Muscle of leg (tissue), 11 donors: ENCODE results near the gene KCNK7. TPM values are rescaled to one million over a fixed set of nuclear protein-coding genes. Genes with fewer than 3 reads are reported as not detected.

Source experiments
- DNase-seq: peaks from one replicate; pipeline ENCODE4 v3.0.0; 2013
- H3K27ac ChIP-seq: one replicate; pipeline ENCODE4 v1.5.1; 2013; ENCODE audit warnings: mild to moderate bottlenecking, low read length, control low read depth
- H3K27me3 ChIP-seq: one replicate; pipeline ENCODE4 v1.6.1; 2013; ENCODE audit warnings: low read length; ENCODE audit not compliant: control insufficient read depth, insufficient read depth
- H3K36me3 ChIP-seq: one replicate; pipeline ENCODE4 v1.6.1; 2013; ENCODE audit warnings: low read length; ENCODE audit not compliant: control insufficient read depth, insufficient read depth
- H3K4me1 ChIP-seq: one replicate; pipeline ENCODE4 v1.6.1; 2013; ENCODE audit warnings: low read length; ENCODE audit not compliant: control insufficient read depth, insufficient read depth
- H3K4me3 ChIP-seq: one replicate; pipeline ENCODE4 v1.5.1; 2013; ENCODE audit warnings: low read length, control low read depth
- H3K9me3 ChIP-seq: replicated peaks from 2 replicates; pipeline ENCODE4 v1.6.1; 2013; ENCODE audit warnings: low read depth, low read length; ENCODE audit not compliant: control insufficient read depth
- WGBS: methylation state at CpG from one replicate; pipeline ENCODE4 v1.1.5; 2013; ENCODE audit warnings: missing lambda C conversion rate; ENCODE audit not compliant: insufficient coverage; 5-methylcytosine and 5-hydroxymethylcytosine counted together
- polyA plus RNA-seq, 8 donors: library from polyadenylated mRNA; unstranded; fragments of 120-200 nt; gene quantifications; one replicate each; pipeline versions ENCODE4 v1.2.1 to v1.2.3, GENCODE V29; 2013; ENCODE audit warnings: inconsistent platforms in 1 of 8, low replicate concordance in 1 of 8; ENCODE audit not compliant: insufficient read length in 8 of 8, insufficient read depth in 1 of 8
- total RNA-seq: library from RNA; stranded (reverse); fragments of 120-200 nt; gene quantifications from one replicate; pipeline ENCODE4 v1.2.4, GENCODE V29; 2013

Gene KCNK7
- total and polyA plus RNA-seq, 9 donors: 0.31 to 1.9 (median 0.88) TPM

- H3K4me1 ChIP-seq: peaks cover 3% of the 10 kb centered on the region
- H3K27ac ChIP-seq: no peak overlapping the region
- H3K27me3 ChIP-seq: peaks cover 3% of the 10 kb centered on the region
- DNase-seq: no peak
- 73% methylated on average over 3 of the region's 3 CpGs for WGBS
- H3K9me3 ChIP-seq: no peaks in the 10 kb centered on the region
- H3K4me3 ChIP-seq: no peak overlapping the region
- peaks cover 63% of the 10 kb centered on the region for H3K36me3 ChIP-seq
Observed at GRCh38 chr11:65549096-65549495, 46.5 kb downstream of the KCNK7 start.

GRCh38 chr11:65548395-65548794, 47.2 kb downstream of the KCNK7 start:
- Histone ChIP-seq H3K4me3 (no peak overlapping the region), H3K36me3 (peaks cover 63% of the 10 kb centered on the region), H3K27me3 (peaks cover 3% of the 10 kb centered on the region), H3K4me1 (no peaks in the 10 kb centered on the region), H3K27ac (no peak overlapping the region), H3K9me3 (no peaks in the 10 kb centered on the region)
- no peak for DNase-seq
- 91% methylated on average over 3 of the region's 3 CpGs for whole genome bisulfite sequencing

GRCh38 chr11:65547446-65548125, 48.0 kb downstream of the KCNK7 start:
- H3K36me3 ChIP-seq: peaks cover 68% of the 10 kb centered on the region
- peaks cover 3% of the 10 kb centered on the region for H3K27me3 ChIP-seq
- no peak overlapping the region for H3K27ac ChIP-seq
- H3K4me3 ChIP-seq: no peak overlapping the region
- 61% methylated on average over 51 of the region's 52 CpGs for whole genome bisulfite sequencing
- H3K4me1 ChIP-seq: no peaks in the 10 kb centered on the region
- DNase-seq: no peak
- no peaks in the 10 kb centered on the region for H3K9me3 ChIP-seq

- no peaks in the 10 kb centered on the region for H3K9me3 ChIP-seq
- no peak overlapping the region for H3K27ac ChIP-seq
- peaks cover 3% of the 10 kb centered on the region for H3K4me1 ChIP-seq
- H3K4me3 ChIP-seq: no peak overlapping the region
- peaks cover 3% of the 10 kb centered on the region for H3K27me3 ChIP-seq
- H3K36me3 ChIP-seq: peaks cover 64% of the 10 kb centered on the region
- peak; percentile 43 for DNase-seq
- WGBS: 30% methylated on average over 54 of the region's 64 CpGs
Observed at GRCh38 chr11:65546217-65546958, 49.2 kb downstream of the KCNK7 start.

GRCh38 chr11:65545853-65546216, 49.8 kb downstream of the KCNK7 start:
- 60% methylated on average over 1 of the region's 4 CpGs for WGBS
- H3K36me3 ChIP-seq: peaks cover 62% of the 10 kb centered on the region
- no peak for DNase-seq
- H3K27me3 ChIP-seq: peaks cover 3% of the 10 kb centered on the region
- no peak overlapping the region for H3K27ac ChIP-seq
- no peak overlapping the region for H3K4me3 ChIP-seq
- H3K9me3 ChIP-seq: no peaks in the 10 kb centered on the region
- peaks cover 9% of the 10 kb centered on the region for H3K4me1 ChIP-seq

Other genes with a start within 250 kb of the KCNK7 start
- gene TIGD3, start 241.0 kb downstream of the KCNK7 start, total RNA-seq: 0.22 TPM
- under 1 TPM; 0.12 to 0.32 (median 0.20) TPM for gene TIGD3, start 241.0 kb downstream of the KCNK7 start, polyA plus RNA-seq
- 5.0 TPM for gene SLC25A45, start 213.2 kb downstream of the KCNK7 start, total RNA-seq
- gene SLC25A45, start 213.2 kb downstream of the KCNK7 start, polyA plus RNA-seq: 1 to 10 TPM; 4.0 to 8.3 (median 5.3) TPM
- 8.8 TPM for gene FRMD8, start 209.2 kb downstream of the KCNK7 start, total RNA-seq
- gene FRMD8, start 209.2 kb downstream of the KCNK7 start, polyA plus RNA-seq: 10 to 100 TPM in 6 of 8 donors, 1 to 10 TPM in 2; 8.2 to 12.4 (median 10.3) TPM
- gene NEAT1, start 173.0 kb downstream of the KCNK7 start, total RNA-seq: 15.6 TPM
- 100 to 1,000 TPM in 2 of 8 donors, 10 to 100 TPM in 6; 36.3 to 203 (median 72.2) TPM for gene NEAT1, start 173.0 kb downstream of the KCNK7 start, polyA plus RNA-seq
- gene MALAT1, start 96.8 kb downstream of the KCNK7 start, total RNA-seq: 4,773 TPM
- 100 to 1,000 TPM; 135 to 278 (median 159) TPM for gene MALAT1, start 96.8 kb downstream of the KCNK7 start, polyA plus RNA-seq
- 42.9 TPM for gene SCYL1, start 70.7 kb downstream of the KCNK7 start, total RNA-seq
- gene SCYL1, start 70.7 kb downstream of the KCNK7 start, polyA plus RNA-seq: 10 to 100 TPM; 43.0 to 62.9 (median 51.9) TPM
- gene LTBP3, start 37.4 kb downstream of the KCNK7 start, total RNA-seq: 50.2 TPM
- 100 to 1,000 TPM; 115 to 204 (median 159) TPM for gene LTBP3, start 37.4 kb downstream of the KCNK7 start, polyA plus RNA-seq
- 24.4 TPM for gene ZNRD2, start 25.3 kb downstream of the KCNK7 start, total RNA-seq
- gene ZNRD2, start 25.3 kb downstream of the KCNK7 start, polyA plus RNA-seq: 10 to 100 TPM; 50.6 to 63.1 (median 57.5) TPM
- 46.1 TPM for gene FAM89B, start 23.3 kb downstream of the KCNK7 start, total RNA-seq
- gene FAM89B, start 23.3 kb downstream of the KCNK7 start, polyA plus RNA-seq: 10 to 100 TPM; 32.5 to 53.2 (median 41.7) TPM
- 176 TPM for gene EHBP1L1, start 19.7 kb downstream of the KCNK7 start, total RNA-seq
- gene EHBP1L1, start 19.7 kb downstream of the KCNK7 start, polyA plus RNA-seq: 100 to 1,000 TPM; 209 to 388 (median 297) TPM
- 19.9 TPM for gene MAP3K11, start 18.4 kb upstream of the KCNK7 start, total RNA-seq
- 10 to 100 TPM; 26.1 to 37.2 (median 30.5) TPM for gene MAP3K11, start 18.4 kb upstream of the KCNK7 start, polyA plus RNA-seq
- 6.6 TPM for gene PCNX3, start 20.0 kb upstream of the KCNK7 start, total RNA-seq
- 10 to 100 TPM; 15.9 to 24.7 (median 20.8) TPM for gene PCNX3, start 20.0 kb upstream of the KCNK7 start, polyA plus RNA-seq
- 27.7 TPM for gene SIPA1, start 42.3 kb upstream of the KCNK7 start, total RNA-seq
- gene SIPA1, start 42.3 kb upstream of the KCNK7 start, polyA plus RNA-seq: 10 to 100 TPM; 36.2 to 49.6 (median 40.9) TPM
- 18.8 TPM for gene RELA, start 67.1 kb upstream of the KCNK7 start, total RNA-seq
- 10 to 100 TPM; 38.6 to 54.2 (median 44.5) TPM for gene RELA, start 67.1 kb upstream of the KCNK7 start, polyA plus RNA-seq
- 40.4 TPM for gene KAT5, start 116.5 kb upstream of the KCNK7 start, total RNA-seq
- 10 to 100 TPM; 31.1 to 45.4 (median 39.7) TPM for gene KAT5, start 116.5 kb upstream of the KCNK7 start, polyA plus RNA-seq
- gene RNASEH2C, start 125.0 kb upstream of the KCNK7 start, total RNA-seq: 35.1 TPM
- 10 to 100 TPM; 23.3 to 37.8 (median 25.6) TPM for gene RNASEH2C, start 125.0 kb upstream of the KCNK7 start, polyA plus RNA-seq
- gene AP5B1, start 185.2 kb upstream of the KCNK7 start, total RNA-seq: 1.6 TPM
- gene AP5B1, start 185.2 kb upstream of the KCNK7 start, polyA plus RNA-seq: 1 to 10 TPM; 1.6 to 3.4 (median 2.2) TPM
- gene OVOL1, start 191.3 kb upstream of the KCNK7 start, total RNA-seq: not detected
- gene OVOL1, start 191.3 kb upstream of the KCNK7 start, polyA plus RNA-seq: 1 to 10 TPM in 1 of 8 donors, under 1 TPM in 2, not detected in 5; 0.32 to 1.7 (median 0.41) TPM
- 0.98 TPM for gene SNX32, start 238.2 kb upstream of the KCNK7 start, total RNA-seq
- 1 to 10 TPM in 7 of 8 donors, under 1 TPM in 1; 1.00 to 2.6 (median 1.5) TPM for gene SNX32, start 238.2 kb upstream of the KCNK7 start, polyA plus RNA-seq